Fibroblast of the aortic adventitia (primary cell): Measurements from ENCODE around the gene CHKA. TPM values are rescaled to one million over a fixed set of nuclear protein-coding genes. Genes with fewer than 3 reads are reported as not detected.

Source experiments
- DNase-seq: peaks from one replicate; pipeline ENCODE4 v3.0.0-alpha.2; 2010; ENCODE audit warnings: low read depth
- H3K4me3 ChIP-seq: 2 replicates; pipeline ENCODE4 v1.5.1; 2011; ENCODE audit warnings: low read depth, mild to moderate bottlenecking, control low read depth, low read length, moderate library complexity
- total RNA-seq: library from RNA; depleted of rRNA; stranded (reverse); fragments of >200 nt; gene quantifications from 2 replicates; pipeline ENCODE4 v1.2.3, GENCODE V29; 2012; ENCODE audit warnings: low replicate concordance
- TF ChIP-seq, protein P1 (sequence below): IDR thresholded peaks from 2 replicates; pipeline ENCODE4 v1.5.1; 2011; ENCODE audit warnings: mild to moderate bottlenecking, low read length, control low read depth, inconsistent platforms; ENCODE audit not compliant: insufficient read depth

The CHKA gene
- total RNA-seq, 1 donor: 5.2 TPM

DNA sequence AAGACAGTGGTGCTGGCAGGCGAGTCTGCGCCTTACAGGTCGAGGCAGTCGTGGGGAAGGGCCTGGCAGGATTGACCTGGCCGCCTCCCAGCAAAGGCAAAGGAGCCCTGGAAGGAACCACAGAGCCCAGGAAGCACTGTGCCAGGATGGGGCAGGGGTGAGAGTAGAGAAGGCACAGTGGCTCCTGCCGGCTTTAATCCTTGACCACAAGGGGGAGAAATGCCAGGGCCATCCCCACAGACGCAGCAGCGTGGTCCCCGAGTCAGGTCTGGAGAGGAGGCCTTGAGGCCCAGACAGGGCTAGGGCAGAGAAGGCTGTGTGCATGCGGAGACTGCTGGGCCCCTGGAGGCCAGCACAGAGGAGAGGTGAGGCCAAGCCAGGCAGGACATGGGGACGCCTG is 100.6 kb downstream of the CHKA start:
- DNase-seq: no peak
- TF ChIP-seq, protein P1, sequence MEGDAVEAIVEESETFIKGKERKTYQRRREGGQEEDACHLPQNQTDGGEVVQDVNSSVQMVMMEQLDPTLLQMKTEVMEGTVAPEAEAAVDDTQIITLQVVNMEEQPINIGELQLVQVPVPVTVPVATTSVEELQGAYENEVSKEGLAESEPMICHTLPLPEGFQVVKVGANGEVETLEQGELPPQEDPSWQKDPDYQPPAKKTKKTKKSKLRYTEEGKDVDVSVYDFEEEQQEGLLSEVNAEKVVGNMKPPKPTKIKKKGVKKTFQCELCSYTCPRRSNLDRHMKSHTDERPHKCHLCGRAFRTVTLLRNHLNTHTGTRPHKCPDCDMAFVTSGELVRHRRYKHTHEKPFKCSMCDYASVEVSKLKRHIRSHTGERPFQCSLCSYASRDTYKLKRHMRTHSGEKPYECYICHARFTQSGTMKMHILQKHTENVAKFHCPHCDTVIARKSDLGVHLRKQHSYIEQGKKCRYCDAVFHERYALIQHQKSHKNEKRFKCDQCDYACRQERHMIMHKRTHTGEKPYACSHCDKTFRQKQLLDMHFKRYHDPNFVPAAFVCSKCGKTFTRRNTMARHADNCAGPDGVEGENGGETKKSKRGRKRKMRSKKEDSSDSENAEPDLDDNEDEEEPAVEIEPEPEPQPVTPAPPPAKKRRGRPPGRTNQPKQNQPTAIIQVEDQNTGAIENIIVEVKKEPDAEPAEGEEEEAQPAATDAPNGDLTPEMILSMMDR: peak; percentile 54

DNA sequence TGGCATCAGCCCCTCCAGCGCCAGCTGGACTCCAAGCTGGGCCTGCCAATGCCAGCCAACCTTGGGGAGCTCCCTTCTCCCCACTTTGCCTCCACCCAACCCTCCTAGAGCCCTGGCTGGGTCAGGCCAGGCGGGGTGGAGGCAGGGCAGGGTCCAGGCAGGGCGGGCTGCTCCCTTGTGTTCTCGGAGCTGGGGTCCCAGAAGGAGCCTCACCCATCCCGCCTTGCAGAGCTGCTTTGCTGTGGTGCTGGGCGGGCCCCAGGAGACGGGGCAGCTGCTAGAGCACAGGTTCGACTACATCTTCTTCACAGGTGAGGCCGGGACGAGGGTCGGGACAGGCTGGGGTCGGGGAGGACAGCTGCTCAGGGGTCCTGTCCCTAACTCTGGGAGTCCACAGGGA is 101.7 kb downstream of the CHKA start:
- H3K4me3 ChIP-seq: no peak overlapping the region
- TF ChIP-seq, protein P1: no peak
- DNase-seq: no peak

More for the DNA sequence above, 100.6 kb downstream of the CHKA start:
- no peak overlapping the region for H3K4me3 ChIP-seq

- DNase-seq: no peak
- TF ChIP-seq, protein P1: no peak
- no peak overlapping the region for H3K4me3 ChIP-seq
These were observed 102.4 kb downstream of the CHKA start for GRCh38 chr11:68018730-68019190.

GRCh38 chr11:68017980-68018729 is 103.0 kb downstream of the CHKA start:
- no peak for DNase-seq
- TF ChIP-seq, protein P1: no peak
- H3K4me3 ChIP-seq: no peak overlapping the region

DNA sequence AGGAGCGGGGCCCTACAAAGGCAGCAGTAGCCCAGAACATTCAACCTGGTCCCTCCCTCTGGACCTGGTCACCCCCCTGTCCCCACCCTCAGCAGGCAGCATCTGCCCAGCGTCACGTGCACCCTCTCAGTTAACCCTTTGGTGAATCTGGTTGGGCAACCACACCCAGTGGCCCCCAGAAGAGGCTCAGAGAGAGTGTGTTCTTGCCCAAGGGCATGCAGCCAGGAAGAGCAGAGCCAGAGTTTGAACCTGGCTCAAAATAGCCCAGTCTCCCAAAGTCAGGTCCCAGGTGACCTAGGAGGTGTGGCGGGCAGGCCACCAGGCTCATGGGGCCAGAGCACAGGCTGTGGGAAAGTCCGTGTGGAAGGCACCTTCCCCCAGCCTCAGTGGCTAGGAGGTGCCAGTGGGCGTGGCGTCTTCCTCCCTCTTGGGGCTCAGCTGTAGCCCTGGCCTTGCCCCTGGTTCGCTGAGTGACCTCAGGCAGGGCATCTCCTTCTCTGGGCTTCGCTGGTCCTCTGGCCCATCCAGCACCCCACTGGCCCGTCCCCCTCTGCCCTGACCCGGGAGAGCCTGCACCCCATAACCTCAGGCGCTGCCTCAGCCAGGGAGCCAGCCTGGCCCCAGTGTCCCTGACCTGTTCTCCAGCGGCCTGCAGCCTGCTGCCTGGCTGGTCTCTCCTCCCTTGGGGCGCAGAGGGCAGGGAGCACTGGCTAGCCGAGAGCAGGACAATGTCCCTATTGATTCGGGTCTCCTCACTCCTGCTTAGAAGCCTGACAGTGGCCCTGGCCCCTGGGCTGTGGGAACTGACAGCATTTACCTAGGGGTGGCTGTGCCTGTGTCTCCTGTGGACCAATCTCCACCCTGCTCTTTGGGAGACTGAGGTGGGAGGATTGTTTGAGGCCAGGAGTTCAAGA is 104.0 kb downstream of the CHKA start:
- H3K4me3 ChIP-seq: no peak overlapping the region
- TF ChIP-seq, protein P1: no peak
- no peak for DNase-seq

GRCh38 chr11:68016161-68016903 is 104.9 kb downstream of the CHKA start:
- TF ChIP-seq, protein P1: no peak
- DNase-seq: no peak
- H3K4me3 ChIP-seq: no peak overlapping the region
